ENCODE data around the gene PGLYRP3. TPM values are rescaled to one million over a fixed set of nuclear protein-coding genes. Genes with fewer than 3 reads are reported as not detected.

Gene PGLYRP3
- total and polyA plus RNA-seq, 9 of the 15 experiments (the other 6 are each of a cell fraction or from before 2014, with no cell fraction given) = not detected

DNA sequence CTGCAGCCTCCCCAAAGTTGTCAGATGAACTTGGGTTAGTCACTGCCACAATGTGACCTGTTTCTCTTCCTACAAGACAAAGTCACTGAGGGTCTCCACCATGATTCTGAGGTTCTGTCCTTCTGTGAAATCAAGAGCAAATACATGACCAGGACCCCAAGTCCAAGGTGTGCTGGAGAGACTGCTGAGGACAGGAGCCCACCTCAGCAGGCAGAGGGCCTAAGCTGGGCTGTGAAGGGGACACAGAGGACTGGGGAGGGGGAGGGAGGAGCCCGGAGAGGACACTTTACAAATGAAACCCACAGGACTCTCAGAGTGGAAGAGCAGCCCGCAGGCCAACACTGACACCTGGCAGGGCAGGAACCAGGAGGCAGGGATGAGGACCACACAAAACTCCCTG is 3.3 kb downstream of the PGLYRP3 start:
- BruUV-seq (replicated peaks) = no TSS peak
- Histone ChIP-seq H3K9ac (ENCODE audit: insufficient read depth in 1 of 2, low read depth in 2 of 2, low read length in 2 of 2) (no peak overlapping the region), H3K27ac (ENCODE audit: extremely low read depth, low read depth, low read length) (no peak overlapping the region), H3K4me2 (ENCODE audit: insufficient read depth, low read length) (no peak overlapping the region), H3K4me3 (no peak overlapping the region), H3K9me1 (ENCODE audit: control insufficient read depth, insufficient read depth, low read length) (no peaks in the 10 kb centered on the region), H2AFZ (ENCODE audit: low read depth, low read length) (no peak overlapping the region), H3K36me3 (ENCODE audit: control insufficient read depth, insufficient read depth, low read length) (no peaks in the 10 kb centered on the region), H3K9me3 (replicated peaks; ENCODE audit: control insufficient read depth, insufficient read depth, low read depth, low read length) (no peaks in the 10 kb centered on the region), H3K79me2 (ENCODE audit: control insufficient read depth, insufficient read depth, low read length) (no peaks in the 10 kb centered on the region), H4K20me1 (replicated peaks; ENCODE audit: control insufficient read depth, insufficient read depth, low read length) (no peaks in the 10 kb centered on the region), H3K27me3 (ENCODE audit: control insufficient read depth in 2 of 2, insufficient read depth in 2 of 2, low read length in 2 of 2) (peaks cover 15 to 37% of the 10 kb centered on the region in 2 experiments), H3K4me1 (replicated peaks in 1 of 2; ENCODE audit: control insufficient read depth in 2 of 2, insufficient read depth in 2 of 2, low read length in 2 of 2) (peaks cover 0 to 4% of the 10 kb centered on the region in 2 experiments; a peak in 1 of 5 replicates)
- CTCF ChIA-PET (ENCODE audit: low intra/inter-chr PET ratio) = no interaction called here
- POLR2A ChIA-PET = no interaction called here
- DNase-seq (ENCODE audit: extremely low read depth in 1 of 4, low spot score in 3 of 4) (no peak), ATAC-seq (no peak), FAIRE-seq (no peak)
- in situ Hi-C loops (cut with MboI) = no loop called here
- 0% methylated on average over 2 of the region's 2 CpGs for WGBS (ENCODE audit: insufficient coverage, low coverage, missing lambda C conversion rate)
- intact Hi-C loops (cut with micrococcal nuclease) = no loop called here
- no peak for TF ChIP-seq ZSCAN32 (CRISPR knock-in tag; IDR thresholded peaks at IDR 0.05)
- TF ChIP-seq, protein P1, sequence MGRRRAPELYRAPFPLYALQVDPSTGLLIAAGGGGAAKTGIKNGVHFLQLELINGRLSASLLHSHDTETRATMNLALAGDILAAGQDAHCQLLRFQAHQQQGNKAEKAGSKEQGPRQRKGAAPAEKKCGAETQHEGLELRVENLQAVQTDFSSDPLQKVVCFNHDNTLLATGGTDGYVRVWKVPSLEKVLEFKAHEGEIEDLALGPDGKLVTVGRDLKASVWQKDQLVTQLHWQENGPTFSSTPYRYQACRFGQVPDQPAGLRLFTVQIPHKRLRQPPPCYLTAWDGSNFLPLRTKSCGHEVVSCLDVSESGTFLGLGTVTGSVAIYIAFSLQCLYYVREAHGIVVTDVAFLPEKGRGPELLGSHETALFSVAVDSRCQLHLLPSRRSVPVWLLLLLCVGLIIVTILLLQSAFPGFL (CRISPR knock-in tag; IDR thresholded peaks at IDR 0.05) = no peak
- no peak for TF ChIP-seq CBX1 (IDR thresholded peaks at IDR 0.05; ENCODE audit: low read depth)
- no peak for TF ChIP-seq TEAD2 (tag; IDR thresholded peaks at IDR 0.05)
- TF ChIP-seq ATF1 (CRISPR knock-in tag; IDR thresholded peaks at IDR 0.05) = no peak
- no peak for TF ChIP-seq ATF1 (tag; IDR thresholded peaks at IDR 0.05)
- TF ChIP-seq ZNF121 (CRISPR knock-in tag; conservative IDR thresholded peaks at IDR 0.05) = no peak
- no peak for TF ChIP-seq SIX5 (IDR thresholded peaks at IDR 0.05; ENCODE audit: borderline replicate concordance in 1 of 2, insufficient read depth in 1 of 2, low read depth in 1 of 2, low read length in 2 of 2)
- no peak for TF ChIP-seq TRIM28 (IDR thresholded peaks at IDR 0.05)
- TF ChIP-seq HNRNPK (IDR thresholded peaks at IDR 0.05; ENCODE audit: low read depth, low read length, poor library complexity, severe bottlenecking) = no peak
- no peak for TF ChIP-seq POLR2B (IDR thresholded peaks at IDR 0.05; ENCODE audit: low read depth, partially characterized antibody)
- TF ChIP-seq, protein P2, sequence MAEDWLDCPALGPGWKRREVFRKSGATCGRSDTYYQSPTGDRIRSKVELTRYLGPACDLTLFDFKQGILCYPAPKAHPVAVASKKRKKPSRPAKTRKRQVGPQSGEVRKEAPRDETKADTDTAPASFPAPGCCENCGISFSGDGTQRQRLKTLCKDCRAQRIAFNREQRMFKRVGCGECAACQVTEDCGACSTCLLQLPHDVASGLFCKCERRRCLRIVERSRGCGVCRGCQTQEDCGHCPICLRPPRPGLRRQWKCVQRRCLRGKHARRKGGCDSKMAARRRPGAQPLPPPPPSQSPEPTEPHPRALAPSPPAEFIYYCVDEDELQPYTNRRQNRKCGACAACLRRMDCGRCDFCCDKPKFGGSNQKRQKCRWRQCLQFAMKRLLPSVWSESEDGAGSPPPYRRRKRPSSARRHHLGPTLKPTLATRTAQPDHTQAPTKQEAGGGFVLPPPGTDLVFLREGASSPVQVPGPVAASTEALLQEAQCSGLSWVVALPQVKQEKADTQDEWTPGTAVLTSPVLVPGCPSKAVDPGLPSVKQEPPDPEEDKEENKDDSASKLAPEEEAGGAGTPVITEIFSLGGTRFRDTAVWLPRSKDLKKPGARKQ (CRISPR knock-in tag; IDR thresholded peaks at IDR 0.05) = no peak
- TF ChIP-seq, protein P3, sequence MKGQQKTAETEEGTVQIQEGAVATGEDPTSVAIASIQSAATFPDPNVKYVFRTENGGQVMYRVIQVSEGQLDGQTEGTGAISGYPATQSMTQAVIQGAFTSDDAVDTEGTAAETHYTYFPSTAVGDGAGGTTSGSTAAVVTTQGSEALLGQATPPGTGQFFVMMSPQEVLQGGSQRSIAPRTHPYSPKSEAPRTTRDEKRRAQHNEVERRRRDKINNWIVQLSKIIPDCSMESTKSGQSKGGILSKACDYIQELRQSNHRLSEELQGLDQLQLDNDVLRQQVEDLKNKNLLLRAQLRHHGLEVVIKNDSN (CRISPR knock-in tag; IDR thresholded peaks at IDR 0.05) = no peak
- TF ChIP-seq, protein P4, sequence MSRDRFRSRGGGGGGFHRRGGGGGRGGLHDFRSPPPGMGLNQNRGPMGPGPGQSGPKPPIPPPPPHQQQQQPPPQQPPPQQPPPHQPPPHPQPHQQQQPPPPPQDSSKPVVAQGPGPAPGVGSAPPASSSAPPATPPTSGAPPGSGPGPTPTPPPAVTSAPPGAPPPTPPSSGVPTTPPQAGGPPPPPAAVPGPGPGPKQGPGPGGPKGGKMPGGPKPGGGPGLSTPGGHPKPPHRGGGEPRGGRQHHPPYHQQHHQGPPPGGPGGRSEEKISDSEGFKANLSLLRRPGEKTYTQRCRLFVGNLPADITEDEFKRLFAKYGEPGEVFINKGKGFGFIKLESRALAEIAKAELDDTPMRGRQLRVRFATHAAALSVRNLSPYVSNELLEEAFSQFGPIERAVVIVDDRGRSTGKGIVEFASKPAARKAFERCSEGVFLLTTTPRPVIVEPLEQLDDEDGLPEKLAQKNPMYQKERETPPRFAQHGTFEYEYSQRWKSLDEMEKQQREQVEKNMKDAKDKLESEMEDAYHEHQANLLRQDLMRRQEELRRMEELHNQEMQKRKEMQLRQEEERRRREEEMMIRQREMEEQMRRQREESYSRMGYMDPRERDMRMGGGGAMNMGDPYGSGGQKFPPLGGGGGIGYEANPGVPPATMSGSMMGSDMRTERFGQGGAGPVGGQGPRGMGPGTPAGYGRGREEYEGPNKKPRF (IDR thresholded peaks at IDR 0.05; ENCODE audit: low read depth, low read length) = no peak
- TF ChIP-seq CHD2 (IDR thresholded peaks at IDR 0.05; ENCODE audit: low read depth, low read length) = no peak
- TF ChIP-seq, protein P5, sequence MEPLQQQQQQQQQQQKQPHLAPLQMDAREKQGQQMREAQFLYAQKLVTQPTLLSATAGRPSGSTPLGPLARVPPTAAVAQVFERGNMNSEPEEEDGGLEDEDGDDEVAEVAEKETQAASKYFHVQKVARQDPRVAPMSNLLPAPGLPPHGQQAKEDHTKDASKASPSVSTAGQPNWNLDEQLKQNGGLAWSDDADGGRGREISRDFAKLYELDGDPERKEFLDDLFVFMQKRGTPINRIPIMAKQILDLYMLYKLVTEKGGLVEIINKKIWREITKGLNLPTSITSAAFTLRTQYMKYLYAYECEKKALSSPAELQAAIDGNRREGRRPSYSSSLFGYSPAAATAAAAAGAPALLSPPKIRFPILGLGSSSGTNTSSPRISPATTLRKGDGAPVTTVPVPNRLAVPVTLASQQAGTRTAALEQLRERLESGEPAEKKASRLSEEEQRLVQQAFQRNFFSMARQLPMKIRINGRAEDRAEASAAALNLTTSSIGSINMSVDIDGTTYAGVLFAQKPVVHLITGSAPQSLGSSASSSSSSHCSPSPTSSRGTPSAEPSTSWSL (CRISPR knock-in tag; IDR thresholded peaks at IDR 0.05; ENCODE audit: borderline replicate concordance) = no peak
- no peak for TF ChIP-seq SRSF1 (IDR thresholded peaks at IDR 0.05; ENCODE audit: low read depth, low read length)

Measured in K562 (cell line).